Neural crest cell (in vitro differentiated cells): ENCODE results near the gene PPP1R12C. TPM values are rescaled to one million over a fixed set of nuclear protein-coding genes. Genes with fewer than 3 reads are reported as not detected.

ENCODE experiments used
- DNase-seq: peaks from one replicate; pipeline ENCODE4 v3.0.0; 2021; ENCODE audit warnings: low read depth, mixed read lengths, low spot score
- H3K27ac Mint-ChIP-seq: one replicate; pipeline ENCODE4 v1.8.0; 2021; ENCODE audit warnings: mild to moderate bottlenecking, mixed read lengths; ENCODE audit not compliant: unreplicated experiment
- H3K27me3 Mint-ChIP-seq: 2 replicates; pipeline ENCODE4 v1.8.0; 2021; ENCODE audit warnings: low read depth, mild to moderate bottlenecking, mixed read lengths
- H3K36me3 Mint-ChIP-seq: 2 replicates; pipeline ENCODE4 v1.8.0; 2021; ENCODE audit warnings: low read depth, mild to moderate bottlenecking, mixed read lengths
- H3K4me1 Mint-ChIP-seq: 2 replicates; pipeline ENCODE4 v1.8.0; 2021; ENCODE audit warnings: mixed read lengths
- H3K4me3 Mint-ChIP-seq: one replicate; pipeline ENCODE4 v1.8.0; 2021; ENCODE audit warnings: mild to moderate bottlenecking, mixed read lengths
- H3K9me3 Mint-ChIP-seq: 2 replicates; pipeline ENCODE4 v1.8.0; 2021; ENCODE audit warnings: mixed read lengths
- CTCF ChIP-seq: fragments of 200-600 bp; sonication (generic); conservative IDR thresholded peaks from 2 replicates; pipeline ENCODE4 v1.5.0; 2021; ENCODE audit warnings: antibody characterized with exemption, mild to moderate bottlenecking
- total RNA-seq: library from RNA; stranded (reverse); gene quantifications from 2 replicates; pipeline ENCODE4 v1.2.1, GENCODE V29; 2021

The PPP1R12C gene
- total RNA-seq, 1 donor from 2014 or later, result 108 TPM

DNA sequence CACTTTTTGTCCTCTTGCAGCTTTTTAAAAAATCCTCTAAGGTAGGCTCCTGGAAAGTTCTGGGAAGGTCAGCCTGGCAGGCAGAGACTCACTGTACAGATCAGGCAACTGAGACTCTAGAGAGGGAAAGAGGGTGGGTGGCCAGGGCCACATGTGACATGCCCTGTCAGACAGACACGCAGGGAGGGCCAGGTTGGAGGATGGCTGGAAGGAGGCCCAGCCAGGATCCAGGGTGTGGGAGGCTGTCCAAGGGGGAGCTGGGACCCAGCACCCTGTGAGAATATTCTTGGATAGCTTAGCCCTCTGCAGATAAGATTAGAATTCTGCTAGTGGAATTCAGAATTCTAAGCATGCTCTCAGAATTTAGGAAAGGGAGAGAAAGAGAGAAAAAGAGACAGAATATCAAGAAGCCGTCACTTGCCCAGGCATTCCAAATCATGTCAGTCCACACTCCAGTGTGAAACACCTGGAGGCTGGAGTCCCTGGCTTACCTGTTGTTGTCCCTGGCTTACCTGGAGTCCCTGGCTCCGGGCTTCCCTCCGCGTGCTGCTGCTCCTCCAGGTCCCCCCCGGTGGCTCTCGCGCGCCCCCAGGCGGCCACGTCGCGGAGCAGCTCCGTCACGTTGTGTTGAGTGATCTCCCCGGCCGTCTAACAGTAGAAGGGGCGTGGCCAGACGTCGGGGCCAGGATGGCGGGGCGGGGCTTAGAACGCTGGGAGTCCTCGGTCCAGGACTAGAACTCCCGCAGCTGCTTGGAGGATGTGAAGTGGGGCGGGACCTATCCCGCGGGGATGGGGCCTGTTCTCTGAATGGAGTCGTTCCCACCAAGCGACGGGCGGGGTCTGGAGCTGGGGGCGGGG, 42.9 kb upstream of the PPP1R12C start:
- H3K4me3 Mint-ChIP-seq, result no peak overlapping the region
- H3K4me1 Mint-ChIP-seq, result peaks cover 6% of the 10 kb centered on the region
- H3K36me3 Mint-ChIP-seq, result no peaks in the 10 kb centered on the region
- H3K9me3 Mint-ChIP-seq, result no peaks in the 10 kb centered on the region
- no peak overlapping the region for H3K27ac Mint-ChIP-seq
- peak; percentile 87 for DNase-seq
- peak; percentile 92 for TF ChIP-seq CTCF
- peaks cover 46% of the 10 kb centered on the region for H3K27me3 Mint-ChIP-seq

DNA sequence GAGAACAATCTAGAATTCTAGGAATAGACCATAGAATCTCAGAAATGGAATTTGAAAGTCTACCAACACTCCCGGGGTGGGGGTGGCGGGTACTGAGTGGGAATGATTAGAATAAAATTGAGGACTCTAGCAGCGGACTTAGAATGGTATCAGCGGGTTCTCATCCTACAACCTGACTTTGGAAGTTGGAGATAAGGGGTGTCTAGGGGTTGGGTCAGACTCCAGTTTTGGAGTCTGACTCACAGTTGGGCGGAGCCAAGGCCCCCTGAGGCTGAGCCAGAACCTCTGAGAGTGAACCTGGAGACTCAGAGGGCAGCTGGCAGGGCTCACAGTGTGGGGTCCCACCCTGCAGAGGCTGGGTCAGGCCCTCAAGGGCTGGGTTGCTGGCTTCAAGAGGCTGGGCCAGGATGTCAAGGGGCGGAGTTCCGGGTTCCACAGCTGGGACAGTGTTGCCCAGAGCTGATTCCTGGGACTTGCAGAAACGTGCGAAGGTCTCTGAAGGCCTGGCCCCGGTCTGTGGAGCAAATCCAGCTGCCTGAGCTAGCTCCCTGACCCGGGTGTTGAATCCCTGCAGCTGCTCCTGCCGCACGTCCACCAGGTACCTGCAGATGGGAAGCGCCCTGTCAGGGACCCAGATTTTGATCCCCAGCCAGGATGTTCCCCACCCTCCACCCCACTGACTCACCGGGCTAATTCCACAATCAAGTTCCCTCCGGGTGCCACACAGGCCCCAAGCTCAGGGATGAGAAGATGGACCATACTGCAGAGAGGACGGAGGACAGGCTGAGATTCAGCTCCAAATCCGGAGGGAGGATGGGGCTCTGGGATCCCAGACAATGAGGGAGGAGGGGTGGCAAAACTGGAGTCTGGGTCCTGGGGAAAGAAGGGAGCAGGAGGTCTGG, 41.7 kb upstream of the PPP1R12C start:
- Mint-ChIP-seq H3K9me3 (no peaks in the 10 kb centered on the region), H3K4me3 (no peak overlapping the region), H3K27me3 (peaks cover 52% of the 10 kb centered on the region), H3K27ac (no peak overlapping the region), H3K36me3 (no peaks in the 10 kb centered on the region), H3K4me1 (peaks cover 6% of the 10 kb centered on the region)
- no peak for TF ChIP-seq CTCF
- no peak for DNase-seq

DNA sequence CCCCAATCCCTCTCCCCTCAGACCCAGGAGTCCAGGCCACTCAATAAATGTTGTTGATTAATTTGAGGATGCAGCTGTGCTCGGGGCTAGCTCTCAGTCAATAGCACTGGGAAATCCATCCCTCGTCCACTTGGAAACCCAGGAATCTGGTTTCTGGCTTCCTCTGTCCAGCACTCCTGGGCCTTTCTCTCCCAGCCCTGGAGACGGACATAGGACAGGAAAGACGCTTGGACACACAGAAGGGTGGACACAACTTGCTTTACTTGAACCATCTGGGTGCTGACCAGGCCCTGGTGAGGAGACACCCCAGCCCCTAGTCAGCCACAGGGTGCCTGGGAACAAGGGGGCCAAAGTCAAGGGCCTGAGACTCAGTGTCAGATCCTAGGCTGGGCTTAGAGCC, 41.0 kb upstream of the PPP1R12C start:
- Mint-ChIP-seq H3K27ac (no peak overlapping the region), H3K27me3 (peaks cover 52% of the 10 kb centered on the region), H3K36me3 (no peaks in the 10 kb centered on the region), H3K9me3 (no peaks in the 10 kb centered on the region), H3K4me3 (no peak overlapping the region), H3K4me1 (peaks cover 6% of the 10 kb centered on the region)
- DNase-seq, result no peak
- TF ChIP-seq CTCF, result no peak

DNA sequence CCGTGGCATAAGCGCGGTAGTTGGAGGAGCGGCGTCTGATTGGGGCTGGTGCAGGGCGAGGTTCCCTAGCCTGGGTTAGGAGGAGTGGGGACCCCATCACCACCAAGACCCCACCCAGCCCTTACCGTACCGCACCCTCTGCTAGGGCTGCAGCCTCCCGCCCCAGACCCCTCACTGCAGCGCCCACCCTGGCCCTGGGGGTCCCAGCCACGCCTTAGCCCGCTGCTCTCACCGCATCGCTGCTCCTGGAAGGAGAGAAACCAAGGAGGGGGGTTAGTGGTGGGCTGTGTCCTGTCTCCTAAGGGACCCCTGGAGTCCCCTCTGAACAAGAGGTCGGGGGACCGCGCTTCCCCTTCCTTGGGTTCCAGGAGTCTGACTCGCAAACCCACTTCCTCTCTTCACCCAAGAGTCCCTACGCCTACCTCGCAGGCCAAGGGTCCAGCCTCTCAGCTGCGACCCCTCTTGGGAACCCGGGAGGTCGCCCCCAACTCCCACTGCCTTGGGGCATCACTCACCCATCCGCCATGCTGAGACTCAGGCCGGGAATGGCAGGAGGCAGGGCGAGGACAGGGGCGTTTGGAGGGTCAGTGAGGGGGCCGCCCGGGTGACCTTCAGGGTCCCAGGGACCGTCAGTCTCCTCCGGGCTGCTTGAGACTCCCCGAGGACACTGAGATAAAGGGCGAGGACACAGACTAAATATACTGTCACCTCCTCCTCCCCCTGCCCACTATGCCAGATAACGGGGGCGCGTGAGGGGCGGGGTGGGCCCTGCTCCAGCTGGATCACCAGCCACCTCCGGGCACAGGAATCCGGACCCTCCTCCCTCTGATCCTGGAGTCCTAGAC, 39.8 kb upstream of the PPP1R12C start, which contains the start of gene TNNI3:
Gene TNNI3 (minus strand): TSS at position 669 of the 845 bp plus-strand sequence. CDS start 143 bp downstream, at position 526.
- no peak for TF ChIP-seq CTCF
- no peak within 1 kb of the TSS for H3K27ac Mint-ChIP-seq
- H3K27me3 Mint-ChIP-seq, result peaks cover 54% of the 10 kb centered on the region
- H3K4me3 Mint-ChIP-seq, result peak within 1 kb of the TSS; percentile 90
- H3K4me1 Mint-ChIP-seq, result peaks cover 6% of the 10 kb centered on the region
- DNase-seq, result no peak
- peaks cover under 1% of the 10 kb centered on the region for H3K9me3 Mint-ChIP-seq
- no peaks in the 10 kb centered on the region for H3K36me3 Mint-ChIP-seq
